Brain microvascular endothelial cell (primary cell): Measurements from ENCODE around the gene RSPH9.

Source experiments
- DNase-seq: peaks from one replicate; pipeline ENCODE4 v3.0.0-alpha.2; 2020
- H3K27ac ChIP-seq: fragments of 250-450 bp; sonication (Bioruptor Pico); 2 replicates; pipeline ENCODE4 v1.5.1; 2020; ENCODE audit warnings: mild to moderate bottlenecking, moderate library complexity
- H3K27me3 ChIP-seq: fragments of 250-450 bp; sonication (Bioruptor Pico); replicated peaks from 2 replicates; pipeline ENCODE4 v1.5.1; 2020; ENCODE audit warnings: mild to moderate bottlenecking
- H3K36me3 ChIP-seq: fragments of 250-450 bp; sonication (Bioruptor Pico); replicated peaks from 2 replicates; pipeline ENCODE4 v1.5.1; 2020; ENCODE audit warnings: mild to moderate bottlenecking
- H3K4me3 ChIP-seq: 2 replicates; pipeline ENCODE4 v1.5.1; 2011; ENCODE audit warnings: low read depth, mild to moderate bottlenecking, control low read depth, low read length, moderate library complexity
- in situ Hi-C: cut with HindIII; loops from 2 replicates; pipeline ENCODE4 v1.10.0; 2017; ENCODE audit warnings: low sequenced_read_pairs, low pct_ligation_motif_present
- TF ChIP-seq, protein P1 (sequence below): IDR thresholded peaks from 2 replicates; pipeline ENCODE4 v1.5.1; 2011; ENCODE audit warnings: low read depth, mild to moderate bottlenecking, moderate library complexity, low read length, control low read depth, inconsistent platforms; ENCODE audit errors: missing control alignments

Gene RSPH9

DNA sequence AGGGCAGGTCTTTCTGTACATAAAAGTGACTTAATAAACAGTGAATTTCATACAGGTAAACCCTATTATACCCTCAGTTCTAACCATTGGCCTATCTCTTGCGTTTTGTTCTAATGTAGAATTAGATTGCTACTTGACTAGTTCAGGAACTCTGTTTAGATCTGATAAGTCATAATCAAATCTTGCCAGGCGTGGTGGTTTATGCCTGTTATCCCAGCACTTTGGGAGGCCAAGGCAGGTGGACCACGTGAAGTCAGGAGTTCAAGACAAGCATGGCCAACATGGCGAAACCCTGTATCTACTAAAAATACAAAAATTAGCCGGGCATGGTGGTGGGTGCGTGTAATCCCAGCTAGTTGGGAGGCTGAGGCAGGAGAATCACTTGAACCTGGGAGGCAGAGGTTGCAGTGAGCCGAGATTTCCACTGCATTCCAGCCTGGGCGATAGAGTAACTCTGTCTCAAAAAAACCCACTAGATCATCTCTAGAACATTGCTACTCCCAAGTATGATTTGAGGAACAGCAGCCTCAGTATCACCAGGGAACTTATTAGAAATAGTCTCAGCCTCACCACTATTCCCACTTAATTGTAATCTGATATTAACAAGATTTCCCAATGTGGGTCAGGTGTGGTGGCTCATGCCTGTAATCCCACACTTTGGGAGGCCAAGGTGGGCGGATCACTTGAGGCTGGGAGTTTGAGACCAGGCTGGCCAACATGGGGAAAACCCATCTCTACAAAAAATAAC is 27.9 kb upstream of the RSPH9 start:
- Histone ChIP-seq H3K27ac (no peak overlapping the region), H3K36me3 (peaks cover 53% of the 10 kb centered on the region), H3K4me3 (no peak overlapping the region), H3K27me3 (no peaks in the 10 kb centered on the region)
- DNase-seq, result no peak
- in situ Hi-C loops, result no loop called here
- TF ChIP-seq, protein P1, sequence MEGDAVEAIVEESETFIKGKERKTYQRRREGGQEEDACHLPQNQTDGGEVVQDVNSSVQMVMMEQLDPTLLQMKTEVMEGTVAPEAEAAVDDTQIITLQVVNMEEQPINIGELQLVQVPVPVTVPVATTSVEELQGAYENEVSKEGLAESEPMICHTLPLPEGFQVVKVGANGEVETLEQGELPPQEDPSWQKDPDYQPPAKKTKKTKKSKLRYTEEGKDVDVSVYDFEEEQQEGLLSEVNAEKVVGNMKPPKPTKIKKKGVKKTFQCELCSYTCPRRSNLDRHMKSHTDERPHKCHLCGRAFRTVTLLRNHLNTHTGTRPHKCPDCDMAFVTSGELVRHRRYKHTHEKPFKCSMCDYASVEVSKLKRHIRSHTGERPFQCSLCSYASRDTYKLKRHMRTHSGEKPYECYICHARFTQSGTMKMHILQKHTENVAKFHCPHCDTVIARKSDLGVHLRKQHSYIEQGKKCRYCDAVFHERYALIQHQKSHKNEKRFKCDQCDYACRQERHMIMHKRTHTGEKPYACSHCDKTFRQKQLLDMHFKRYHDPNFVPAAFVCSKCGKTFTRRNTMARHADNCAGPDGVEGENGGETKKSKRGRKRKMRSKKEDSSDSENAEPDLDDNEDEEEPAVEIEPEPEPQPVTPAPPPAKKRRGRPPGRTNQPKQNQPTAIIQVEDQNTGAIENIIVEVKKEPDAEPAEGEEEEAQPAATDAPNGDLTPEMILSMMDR, result no peak

- no peaks in the 10 kb centered on the region for H3K27me3 ChIP-seq
- TF ChIP-seq, protein P1, result no peak
- in situ Hi-C loops, result no loop called here
- no peak for DNase-seq
- H3K36me3 ChIP-seq, result peaks cover 67% of the 10 kb centered on the region
- no peak overlapping the region for H3K27ac ChIP-seq
- no peak overlapping the region for H3K4me3 ChIP-seq
Observed at GRCh38 chr6:43621078-43621835, 23.6 kb upstream of the RSPH9 start.

DNA sequence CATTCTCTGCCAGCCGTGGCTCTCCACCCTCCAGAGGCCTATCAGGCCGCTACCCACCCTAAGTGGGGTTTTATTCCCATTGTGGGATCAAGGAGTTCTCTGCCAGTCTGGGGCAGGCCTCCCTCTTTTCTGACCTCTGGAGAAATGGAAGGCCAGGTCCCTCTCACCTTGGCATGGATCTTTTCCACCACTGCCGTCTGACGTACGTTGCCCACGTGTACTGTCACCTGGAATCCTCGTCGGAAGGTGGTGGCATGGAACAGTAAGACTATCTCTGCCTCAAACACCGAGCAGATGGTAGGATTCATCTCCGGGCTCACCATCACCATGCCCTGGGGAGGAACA is 23.0 kb upstream of the RSPH9 start:
- H3K4me3 ChIP-seq, result no peak overlapping the region
- H3K27me3 ChIP-seq, result no peaks in the 10 kb centered on the region
- TF ChIP-seq, protein P1, result no peak
- in situ Hi-C loops, result no loop called here
- no peak for DNase-seq
- H3K36me3 ChIP-seq, result peaks cover 71% of the 10 kb centered on the region
- no peak overlapping the region for H3K27ac ChIP-seq

DNA sequence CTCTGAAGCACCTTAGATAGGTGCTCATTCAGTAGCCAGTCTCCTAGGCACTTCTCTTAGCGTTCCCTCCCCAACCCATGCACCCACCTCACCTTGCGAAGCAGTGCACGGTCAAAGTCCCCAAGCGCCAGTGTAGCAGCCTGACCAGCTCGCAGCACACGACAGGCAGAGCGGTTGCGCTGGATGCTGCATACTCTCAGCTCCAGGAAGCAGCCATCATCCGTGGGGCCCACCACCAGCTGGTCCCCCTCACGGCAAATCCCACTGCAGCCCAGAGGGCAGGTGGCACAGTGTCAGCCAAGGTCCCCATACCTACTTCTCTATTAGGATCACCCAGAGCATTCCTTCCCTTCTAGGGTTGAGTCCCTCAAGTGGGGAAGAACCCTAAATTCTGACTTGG is 22.3 kb upstream of the RSPH9 start:
- in situ Hi-C loops, result no loop called here
- no peak overlapping the region for H3K4me3 ChIP-seq
- TF ChIP-seq, protein P1, result no peak
- peaks cover 73% of the 10 kb centered on the region for H3K36me3 ChIP-seq
- H3K27ac ChIP-seq, result no peak overlapping the region
- DNase-seq, result no peak
- no peaks in the 10 kb centered on the region for H3K27me3 ChIP-seq

DNA sequence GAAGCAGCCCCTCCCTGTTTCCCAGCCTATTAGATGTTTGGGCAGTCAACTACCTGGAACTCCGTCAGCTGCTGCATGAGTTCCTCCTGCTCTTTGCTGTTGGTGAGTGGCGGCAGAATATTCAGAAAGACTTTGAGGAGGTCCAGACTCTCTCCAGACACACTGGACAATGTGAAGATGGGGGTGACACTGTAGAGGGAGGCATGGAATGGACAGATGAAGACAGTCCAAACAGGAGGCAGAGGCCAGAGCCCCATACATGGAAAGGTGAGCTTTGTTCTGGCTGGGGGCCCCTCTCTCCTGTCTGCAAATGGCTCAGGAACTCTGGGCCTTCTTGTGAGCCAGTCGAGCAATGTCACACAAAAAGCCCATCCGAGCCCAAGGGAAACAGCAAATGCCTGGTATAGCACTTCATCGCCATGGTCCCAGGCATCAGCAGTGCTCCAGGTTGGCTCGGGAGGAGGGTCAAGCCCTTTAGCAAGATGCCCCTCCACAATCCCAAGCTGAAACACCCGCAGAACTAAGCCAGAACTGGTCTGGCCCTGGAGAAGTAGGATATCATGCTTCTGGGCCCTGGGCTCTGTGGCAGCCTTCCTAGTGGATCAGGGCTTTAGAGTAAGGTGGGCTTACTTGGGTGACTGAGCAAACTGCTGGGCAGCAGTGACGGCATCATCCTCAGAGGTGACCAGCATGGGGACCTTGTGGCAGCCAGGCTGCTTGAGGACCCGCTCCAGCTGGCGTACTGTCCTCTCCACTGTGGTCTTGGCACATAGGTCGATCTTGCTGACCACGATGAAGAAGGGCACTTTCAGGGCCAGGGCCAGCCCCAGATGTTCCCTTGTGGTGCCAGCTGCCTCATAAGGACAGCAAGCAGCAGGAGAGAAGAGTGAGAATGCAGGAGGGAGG is 20.7 kb upstream of the RSPH9 start:
- no peak for DNase-seq
- in situ Hi-C loops, result no loop called here
- peaks cover 73% of the 10 kb centered on the region for H3K36me3 ChIP-seq
- H3K4me3 ChIP-seq, result no peak overlapping the region
- no peaks in the 10 kb centered on the region for H3K27me3 ChIP-seq
- TF ChIP-seq, protein P1, result no peak
- H3K27ac ChIP-seq, result no peak overlapping the region
